HTR-8/SVneo (cell line): Measurements from ENCODE around the gene CLPSL2.

Experiments
- DNase-seq: peaks from one replicate; pipeline ENCODE4 v3.0.0; 2011; ENCODE audit warnings: low spot score, mixed read lengths; ENCODE audit not compliant: insufficient read length
- FAIRE-seq: peaks from 2 replicates; lab custom pipeline; 2011; peaks lifted over from hg19 to GRCh38; lab: Jason Lieb, UNC

The CLPSL2 gene

DNA sequence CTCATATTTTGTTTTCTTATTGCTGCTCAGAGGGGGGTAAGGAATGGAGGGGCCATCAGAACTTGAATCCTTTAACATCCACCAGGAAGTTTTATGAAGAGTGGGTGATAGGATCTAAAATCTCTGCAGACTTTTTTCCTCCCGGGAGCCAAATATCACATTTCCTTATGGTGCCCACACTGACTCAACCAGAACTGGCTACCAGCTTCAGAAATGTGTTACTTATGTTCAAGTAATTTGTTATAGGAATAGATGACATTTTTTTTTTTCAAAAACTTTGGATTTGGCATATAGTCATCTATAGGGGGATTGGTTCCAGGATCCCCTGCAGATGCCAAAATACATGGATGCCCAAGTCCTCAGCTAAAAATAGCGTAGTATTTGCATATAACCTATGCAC is 47.2 kb downstream of the CLPSL2 start:
- FAIRE-seq (no peak), DNase-seq (no peak)

GRCh38 chr6:35824552-35825192 is 48.3 kb downstream of the CLPSL2 start:
- FAIRE-seq = no peak

More at GRCh38 chr6:35824552-35825192, 48.3 kb downstream of the CLPSL2 start:
- no peak for DNase-seq
